ENCODE measurements around the gene DAAM1.

Gene DAAM1

GRCh38 chr14:59284059-59284458 is 95.6 kb downstream of the DAAM1 start:
- DNase-seq (ENCODE audit: low spot score) = no peak
- H3K4me3 ChIP-seq = no peak overlapping the region
- no peak for TF ChIP-seq CTCF (IDR thresholded peaks at IDR 0.05)
- H3K27ac ChIP-seq = no peak overlapping the region

DNA sequence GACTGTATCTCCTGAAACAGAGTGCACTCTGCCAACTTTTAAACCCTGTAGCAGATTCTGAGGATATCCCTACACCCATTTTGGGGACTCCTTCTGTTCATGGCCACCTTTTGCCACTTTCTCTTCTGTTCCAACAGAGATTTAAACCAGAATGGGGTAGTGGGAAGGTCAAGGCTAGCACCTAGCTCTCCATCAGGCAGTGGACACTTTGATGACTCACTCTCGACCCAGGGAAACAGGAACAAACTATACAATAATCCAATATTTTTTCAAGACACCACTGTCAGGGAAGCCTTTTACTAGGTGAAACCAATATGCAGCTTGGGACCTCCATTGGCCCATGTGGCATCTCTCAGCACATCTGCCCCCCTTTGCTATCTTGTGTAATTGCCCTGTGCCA is 103.6 kb downstream of the DAAM1 start:
- H3K27ac ChIP-seq = peak overlapping the region in 1 of 2 donors; percentile 76
- no peak for TF ChIP-seq CTCF (IDR thresholded peaks at IDR 0.05)
- no peak for DNase-seq (ENCODE audit: low spot score)
- H3K4me3 ChIP-seq = no peak overlapping the region

GRCh38 chr14:59292921-59293534 is 104.6 kb downstream of the DAAM1 start:
- no peak for DNase-seq (ENCODE audit: low spot score)
- Histone ChIP-seq H3K27ac (peak overlapping the region; percentile 71 to 76), H3K4me3 (no peak overlapping the region)
- no peak for TF ChIP-seq CTCF (IDR thresholded peaks at IDR 0.05)

DNA sequence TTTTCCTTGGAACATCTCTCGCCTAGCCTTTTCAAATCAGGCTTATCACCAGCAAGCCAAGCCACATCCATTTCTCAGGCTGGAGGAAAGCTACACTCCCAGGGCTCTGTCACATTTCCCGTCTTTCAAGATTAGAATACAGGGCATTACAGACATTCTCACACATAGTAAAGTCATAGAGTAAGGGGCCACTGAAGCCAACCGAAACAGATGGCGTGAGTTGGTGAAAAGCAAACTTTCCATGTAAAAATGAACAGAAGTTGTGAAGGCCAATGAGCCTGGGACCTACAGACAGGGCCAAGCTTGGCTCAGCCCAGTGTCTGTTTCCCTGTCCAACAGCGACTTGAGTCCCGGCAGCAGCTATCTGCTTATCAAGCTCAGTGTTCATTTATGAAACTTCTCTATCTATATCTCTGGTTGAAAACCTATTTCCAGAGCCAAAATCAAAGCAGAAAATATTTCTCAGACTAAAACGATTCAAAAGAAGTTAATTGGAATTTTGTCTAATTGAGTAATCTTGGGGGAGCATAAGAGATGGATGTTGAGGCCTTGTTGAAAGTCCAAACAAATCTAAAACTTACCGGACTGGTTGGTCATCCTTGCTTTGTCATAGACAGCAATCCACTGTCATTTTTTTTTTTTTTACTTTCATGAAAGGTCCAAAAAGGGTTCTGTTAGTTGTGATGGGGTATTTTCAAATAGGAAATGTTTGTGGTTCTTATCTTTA is 105.6 kb downstream of the DAAM1 start:
- TF ChIP-seq CTCF (IDR thresholded peaks at IDR 0.05) = no peak
- Histone ChIP-seq H3K4me3 (no peak overlapping the region), H3K27ac (peak overlapping the region; percentile 71 to 76)
- no peak for DNase-seq (ENCODE audit: low spot score)

- Histone ChIP-seq H3K27ac (peak overlapping the region; percentile 71 to 76), H3K4me3 (no peak overlapping the region)
- DNase-seq (ENCODE audit: low spot score) = no peak
- TF ChIP-seq CTCF (IDR thresholded peaks at IDR 0.05) = no peak
Measured at GRCh38 chr14:59294662-59294992, 106.2 kb downstream of the DAAM1 start.

GRCh38 chr14:59295951-59296350 is 107.5 kb downstream of the DAAM1 start:
- peak overlapping the region; percentile 50 to 76 for H3K27ac ChIP-seq

More at GRCh38 chr14:59295951-59296350, 107.5 kb downstream of the DAAM1 start:
- TF ChIP-seq CTCF (IDR thresholded peaks at IDR 0.05) = no peak
- no peak for DNase-seq (ENCODE audit: low spot score)
- H3K4me3 ChIP-seq = no peak overlapping the region

Data from coronary artery (tissue), 2 donors.